MM.1S (cell line): ENCODE measurements around the gene ARHGEF6.

ENCODE experiments used
- EZH2 ChIP-seq: fragments of 300-600 bp; sonication (generic); optimal IDR thresholded peaks from 2 replicates; pipeline ENCODE3; 2017; ENCODE audit warnings: low read depth, mild to moderate bottlenecking, antibody characterized with exemption, low read length, mixed read lengths
- EZH2phosphoT487 ChIP-seq: fragments of 300-600 bp; sonication (generic); IDR thresholded peaks from 2 replicates; pipeline ENCODE4 v1.6.1; 2018; ENCODE audit warnings: antibody characterized with exemption, low read length
- TF ChIP-seq, protein P1 (sequence below): fragments of 300-600 bp; sonication (generic); IDR thresholded peaks from 2 replicates; pipeline ENCODE4 v1.5.1; 2016; ENCODE audit warnings: antibody characterized with exemption, low read length, mixed read lengths

DNA sequence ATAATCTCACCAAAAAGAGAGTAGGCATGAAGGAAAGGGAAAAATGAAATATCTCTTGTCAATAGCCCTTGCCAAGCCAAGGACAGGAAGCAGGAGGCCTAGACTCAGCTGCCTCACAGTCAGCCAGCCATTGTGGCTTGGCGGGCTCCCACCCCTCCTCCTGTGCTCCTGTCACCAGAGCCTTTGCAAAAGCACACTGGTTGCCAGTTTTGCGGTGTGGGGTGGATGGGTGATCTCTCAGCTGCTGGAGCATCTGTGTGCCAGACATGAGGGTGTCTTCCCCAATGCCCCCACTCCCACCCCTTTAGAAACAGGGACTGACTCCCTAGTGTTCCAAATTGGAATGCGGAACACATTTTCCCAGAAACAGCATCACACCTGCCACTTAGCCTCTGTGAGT is 26.1 kb downstream of the ARHGEF6 start:
- TF ChIP-seq, protein P1, sequence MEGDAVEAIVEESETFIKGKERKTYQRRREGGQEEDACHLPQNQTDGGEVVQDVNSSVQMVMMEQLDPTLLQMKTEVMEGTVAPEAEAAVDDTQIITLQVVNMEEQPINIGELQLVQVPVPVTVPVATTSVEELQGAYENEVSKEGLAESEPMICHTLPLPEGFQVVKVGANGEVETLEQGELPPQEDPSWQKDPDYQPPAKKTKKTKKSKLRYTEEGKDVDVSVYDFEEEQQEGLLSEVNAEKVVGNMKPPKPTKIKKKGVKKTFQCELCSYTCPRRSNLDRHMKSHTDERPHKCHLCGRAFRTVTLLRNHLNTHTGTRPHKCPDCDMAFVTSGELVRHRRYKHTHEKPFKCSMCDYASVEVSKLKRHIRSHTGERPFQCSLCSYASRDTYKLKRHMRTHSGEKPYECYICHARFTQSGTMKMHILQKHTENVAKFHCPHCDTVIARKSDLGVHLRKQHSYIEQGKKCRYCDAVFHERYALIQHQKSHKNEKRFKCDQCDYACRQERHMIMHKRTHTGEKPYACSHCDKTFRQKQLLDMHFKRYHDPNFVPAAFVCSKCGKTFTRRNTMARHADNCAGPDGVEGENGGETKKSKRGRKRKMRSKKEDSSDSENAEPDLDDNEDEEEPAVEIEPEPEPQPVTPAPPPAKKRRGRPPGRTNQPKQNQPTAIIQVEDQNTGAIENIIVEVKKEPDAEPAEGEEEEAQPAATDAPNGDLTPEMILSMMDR = no peak
- TF ChIP-seq EZH2 = no peak
- no peak for TF ChIP-seq EZH2phosphoT487
